HG03039 (cell line): Measurements from ENCODE around the gene MAP3K19.
A peak's percentile ranks its signal among the peaks of the same experiment; 100 is the strongest.
"Not testable (repeated sequence)": the region's sequence is repeated elsewhere in the genome, so short reads cannot be mapped to it uniquely, and the experiment has no call there.

Experiments used
- ATAC-seq: cut with Tn5 transposase; IDR thresholded peaks from one replicate; pipeline ENCODE4 v1.9.1; 2021; ENCODE audit warnings: mild to moderate bottlenecking, moderate library complexity; ENCODE audit not compliant: unreplicated experiment

MAP3K19 gene

GRCh38 chr2:134988994-134989605 lies 58.1 kb downstream of the MAP3K19 start:
- ATAC-seq: no peak

- no peak for ATAC-seq
Observed at GRCh38 chr2:134985061-134985460, 62.2 kb downstream of the MAP3K19 start.

GRCh38 chr2:134982603-134983002 lies 64.6 kb downstream of the MAP3K19 start:
- ATAC-seq: no peak

GRCh38 chr2:134980639-134981038 lies 66.6 kb downstream of the MAP3K19 start:
- no peak for ATAC-seq

- ATAC-seq: no peak
Observed at GRCh38 chr2:134979221-134979620, 68.0 kb downstream of the MAP3K19 start.

GRCh38 chr2:134977104-134977503 lies 70.1 kb downstream of the MAP3K19 start:
- ATAC-seq: not testable (repeated sequence)

GRCh38 chr2:134976074-134976702 lies 71.1 kb downstream of the MAP3K19 start:
- ATAC-seq: no peak

- ATAC-seq: no peak
Observed at GRCh38 chr2:134975281-134976009, 71.8 kb downstream of the MAP3K19 start.

- ATAC-seq: no peak
Observed at GRCh38 chr2:134973241-134974138, 73.8 kb downstream of the MAP3K19 start.

- ATAC-seq: not testable (repeated sequence)
Observed at GRCh38 chr2:134967166-134967565, 80.1 kb downstream of the MAP3K19 start.

- ATAC-seq: no peak
Observed at GRCh38 chr2:134957477-134957876, 89.8 kb downstream of the MAP3K19 start.

- ATAC-seq: no peak
Observed at GRCh38 chr2:134955744-134956143, 91.5 kb downstream of the MAP3K19 start.

- ATAC-seq: no peak
Observed at GRCh38 chr2:134954065-134954464, 93.2 kb downstream of the MAP3K19 start.

- ATAC-seq: no peak
Observed at GRCh38 chr2:134952608-134953007, 94.6 kb downstream of the MAP3K19 start.

- no peak for ATAC-seq
Observed at GRCh38 chr2:134950886-134951285, 96.4 kb downstream of the MAP3K19 start.

GRCh38 chr2:134949981-134950708 lies 97.1 kb downstream of the MAP3K19 start:
- ATAC-seq: no peak

- ATAC-seq: no peak
Observed at GRCh38 chr2:134946073-134946472, 101.2 kb downstream of the MAP3K19 start.

- ATAC-seq: no peak
Observed at GRCh38 chr2:134944975-134945374, 102.3 kb downstream of the MAP3K19 start.

GRCh38 chr2:134943540-134943939 lies 103.7 kb downstream of the MAP3K19 start:
- ATAC-seq: peak; percentile 51

- ATAC-seq: no peak
Observed at GRCh38 chr2:134936691-134937090, 110.6 kb downstream of the MAP3K19 start.
